GM18508 (cell line): ENCODE results near the gene PACSIN2.
"Not testable (repeated sequence)": the region's sequence is repeated elsewhere in the genome, so short reads cannot be mapped to it uniquely, and the experiment has no call there.

Experiments used
- ATAC-seq: cut with Tn5 transposase; IDR thresholded peaks from one replicate; pipeline ENCODE4 v1.9.1; 2021; ENCODE audit warnings: moderate number of reproducible peaks; ENCODE audit not compliant: insufficient read depth, unreplicated experiment

Gene PACSIN2, protein sequence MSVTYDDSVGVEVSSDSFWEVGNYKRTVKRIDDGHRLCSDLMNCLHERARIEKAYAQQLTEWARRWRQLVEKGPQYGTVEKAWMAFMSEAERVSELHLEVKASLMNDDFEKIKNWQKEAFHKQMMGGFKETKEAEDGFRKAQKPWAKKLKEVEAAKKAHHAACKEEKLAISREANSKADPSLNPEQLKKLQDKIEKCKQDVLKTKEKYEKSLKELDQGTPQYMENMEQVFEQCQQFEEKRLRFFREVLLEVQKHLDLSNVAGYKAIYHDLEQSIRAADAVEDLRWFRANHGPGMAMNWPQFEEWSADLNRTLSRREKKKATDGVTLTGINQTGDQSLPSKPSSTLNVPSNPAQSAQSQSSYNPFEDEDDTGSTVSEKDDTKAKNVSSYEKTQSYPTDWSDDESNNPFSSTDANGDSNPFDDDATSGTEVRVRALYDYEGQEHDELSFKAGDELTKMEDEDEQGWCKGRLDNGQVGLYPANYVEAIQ

DNA sequence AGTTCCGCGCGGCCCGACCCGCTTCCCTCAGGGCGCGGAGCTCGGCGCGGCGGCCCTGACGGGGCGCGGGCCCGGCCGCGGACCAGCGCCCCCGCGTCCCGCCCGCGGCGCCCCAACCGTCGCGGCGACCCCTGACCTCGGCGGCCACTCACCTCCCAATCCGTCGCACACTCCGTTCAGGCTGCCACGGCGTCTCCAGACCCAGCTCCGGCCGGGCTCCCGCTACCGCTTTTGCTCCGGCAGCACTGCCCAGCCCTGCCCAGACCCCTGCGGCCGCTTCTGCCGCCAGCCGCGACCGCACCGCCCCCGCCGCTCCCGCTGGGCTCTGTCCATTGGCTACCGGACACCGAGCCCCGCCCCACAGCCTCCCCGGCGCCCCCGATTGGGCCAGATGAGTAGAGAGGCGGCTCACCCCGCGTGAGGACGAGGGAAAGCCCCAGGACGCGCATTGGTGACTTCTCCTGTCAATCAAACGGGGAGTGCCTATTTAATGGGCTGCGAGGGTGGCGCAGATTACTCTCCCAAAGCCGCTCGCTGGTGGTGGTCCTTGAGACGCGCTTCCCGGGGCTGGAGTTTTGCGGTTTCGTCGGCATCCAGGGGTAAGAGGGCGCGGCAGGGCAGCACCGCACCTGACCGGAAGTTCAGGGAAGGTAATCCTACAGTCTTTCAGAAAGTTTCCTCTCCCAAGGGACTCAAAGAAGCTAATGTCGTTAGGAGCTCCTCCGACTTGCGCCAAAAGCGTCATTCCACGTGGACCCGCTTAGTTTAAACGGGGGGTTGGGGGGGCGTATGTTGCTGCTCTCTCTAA, at the start of gene PACSIN2:
TSS of gene PACSIN2 (minus strand) at position 281 of the 808 bp plus-strand sequence. CDS start 103,069 bp downstream, outside the sequence.
- ATAC-seq, result peak; percentile 75

DNA sequence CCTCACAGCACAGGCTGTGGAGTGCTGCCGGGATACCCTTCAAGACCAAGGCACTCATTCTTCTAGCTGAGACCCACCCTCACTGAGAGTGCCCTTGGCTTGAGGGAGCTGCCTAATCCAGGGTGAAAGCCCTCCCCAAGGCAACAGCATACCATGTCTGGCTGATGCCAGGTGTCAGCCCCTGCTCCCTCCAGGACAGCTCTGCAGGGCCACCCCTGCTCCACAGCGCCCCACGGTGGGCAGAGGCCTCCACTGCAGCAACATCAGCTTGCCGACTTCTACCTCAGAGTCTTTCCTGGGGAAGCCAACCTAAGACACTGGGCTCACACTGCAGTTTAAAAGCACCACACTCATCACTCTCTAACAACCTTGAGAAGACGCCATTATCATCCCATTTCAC, 45.2 kb upstream of the PACSIN2 start:
- ATAC-seq, result no peak

DNA sequence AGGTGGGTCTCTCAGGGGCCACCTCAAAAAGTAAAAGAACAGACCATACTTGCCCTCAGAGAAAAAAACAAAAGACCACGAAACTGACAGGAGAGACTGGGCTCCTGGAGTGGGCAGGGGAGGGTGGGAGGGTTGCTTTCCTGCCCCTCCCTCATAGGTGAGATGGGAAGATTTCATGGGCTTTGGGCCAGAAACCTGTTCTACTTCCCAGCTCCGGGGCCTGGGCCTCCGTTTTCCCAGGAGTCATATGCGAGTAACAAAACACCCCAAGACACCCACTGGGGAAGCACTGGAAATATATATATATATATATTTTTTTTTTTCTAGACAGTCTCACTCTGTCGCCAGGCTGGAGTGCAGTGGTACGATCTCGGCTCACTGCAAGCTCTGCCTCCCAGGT, 42.7 kb upstream of the PACSIN2 start:
- ATAC-seq, result no peak

DNA sequence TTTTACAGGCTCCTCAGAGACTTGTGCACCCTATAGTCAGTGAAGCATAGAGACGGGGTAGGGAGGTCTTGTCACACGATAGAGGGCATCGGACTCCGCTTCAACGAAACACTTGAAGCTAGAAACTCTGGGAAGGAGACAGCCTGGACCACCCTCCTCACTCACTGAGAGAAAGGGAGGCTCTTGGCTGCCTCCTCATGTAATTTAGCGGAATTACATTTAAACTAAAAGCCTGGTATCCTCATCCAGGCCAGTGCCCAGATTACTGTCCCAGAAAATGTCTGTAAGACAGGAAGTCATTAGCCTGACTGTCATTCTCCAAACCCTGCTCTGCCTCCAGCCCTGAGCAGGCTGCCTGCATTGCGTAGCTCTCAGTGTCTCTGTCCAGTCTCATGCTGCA, 38.2 kb upstream of the PACSIN2 start:
- ATAC-seq, result no peak

DNA sequence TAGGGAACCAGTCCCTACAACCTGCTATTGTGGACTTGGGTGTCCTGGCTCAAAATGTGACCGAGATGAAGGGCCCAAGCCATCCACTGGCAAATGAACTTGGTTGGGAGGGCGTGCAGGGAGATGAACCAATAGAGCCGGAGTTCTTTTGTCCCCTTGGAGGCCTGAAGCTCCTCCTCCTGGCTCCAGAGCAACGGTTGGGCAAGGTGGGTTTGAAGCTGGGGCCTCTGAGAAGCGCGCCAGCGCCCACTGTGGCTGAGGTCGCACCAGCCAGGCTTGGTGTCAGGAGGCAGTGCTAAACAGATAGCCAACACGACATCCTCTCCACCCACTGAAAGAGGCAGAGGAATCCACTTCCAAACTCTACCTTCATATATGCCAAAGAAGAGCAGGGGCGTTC, 36.0 kb upstream of the PACSIN2 start:
- ATAC-seq, result no peak

DNA sequence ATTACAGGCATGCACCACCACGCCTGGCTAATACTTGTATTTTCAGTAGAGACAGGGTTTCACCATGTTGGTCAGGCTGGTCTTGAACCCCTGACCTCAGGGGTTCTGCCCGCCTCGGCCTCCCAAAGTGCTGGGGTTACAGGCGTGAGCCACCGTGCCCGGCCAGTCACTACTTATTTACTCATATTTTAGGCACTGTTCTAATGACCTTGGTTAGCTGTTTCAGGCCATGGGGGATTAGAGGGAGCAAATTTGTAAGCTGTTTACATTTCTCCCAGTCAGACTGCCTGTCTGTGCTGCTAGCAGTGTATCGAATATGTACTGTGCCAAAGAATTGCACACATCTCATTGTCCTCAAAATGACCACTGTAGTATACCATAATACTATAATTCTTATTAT, 32.7 kb upstream of the PACSIN2 start:
- no peak for ATAC-seq

DNA sequence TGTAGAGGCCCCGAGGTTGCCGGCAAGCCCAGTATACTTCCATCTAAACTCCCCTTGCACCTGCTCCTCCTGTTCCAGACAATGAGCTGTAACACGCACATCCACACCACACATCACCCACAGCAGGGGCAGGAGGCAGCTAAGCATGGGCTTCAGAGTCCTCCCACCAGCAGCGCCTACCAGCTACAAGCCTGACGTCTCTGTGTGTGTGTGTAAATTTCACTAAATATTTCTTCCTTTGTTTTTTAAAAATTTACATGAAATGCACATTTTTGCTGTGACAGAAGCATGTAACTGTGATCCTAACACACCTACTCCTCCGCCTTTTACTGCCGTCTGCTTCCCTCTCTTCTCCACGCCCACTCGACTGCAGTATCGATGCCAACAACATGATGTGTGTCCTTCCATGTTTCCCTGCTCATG, 29.4 kb upstream of the PACSIN2 start:
- no peak for ATAC-seq

DNA sequence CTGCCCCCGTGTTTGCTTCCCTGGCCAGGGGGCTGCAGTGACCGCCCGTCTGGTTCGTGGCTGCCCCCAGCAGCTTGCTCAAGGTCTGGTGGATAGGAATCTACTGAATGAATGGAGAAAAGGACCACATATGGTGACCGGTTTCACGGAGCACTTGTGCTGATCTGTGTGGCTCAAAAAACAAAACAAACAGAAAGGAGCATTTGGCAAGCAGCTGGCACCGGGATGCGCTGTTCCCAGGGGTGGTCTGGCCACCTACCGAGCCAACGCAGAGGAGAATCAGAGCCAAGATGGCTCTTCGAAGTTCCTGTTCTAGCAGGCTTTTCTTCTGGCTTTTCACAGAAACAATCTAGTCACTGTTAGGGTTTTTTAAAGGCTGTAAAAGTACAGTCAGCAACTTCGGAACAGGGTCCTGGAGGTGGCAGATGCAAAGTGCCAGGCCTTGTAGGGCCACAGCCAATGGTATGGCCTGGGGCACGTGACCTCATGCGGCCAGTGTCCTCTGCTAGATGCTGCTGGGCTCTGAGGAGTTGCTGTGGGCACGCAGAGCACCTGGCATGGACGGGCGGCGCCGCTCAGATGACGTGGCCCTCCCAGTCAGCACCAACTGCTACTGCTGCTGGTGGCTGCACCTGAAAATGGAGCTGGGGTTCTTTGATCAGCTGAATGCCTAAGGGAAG, 27.3 kb upstream of the PACSIN2 start:
- no peak for ATAC-seq

DNA sequence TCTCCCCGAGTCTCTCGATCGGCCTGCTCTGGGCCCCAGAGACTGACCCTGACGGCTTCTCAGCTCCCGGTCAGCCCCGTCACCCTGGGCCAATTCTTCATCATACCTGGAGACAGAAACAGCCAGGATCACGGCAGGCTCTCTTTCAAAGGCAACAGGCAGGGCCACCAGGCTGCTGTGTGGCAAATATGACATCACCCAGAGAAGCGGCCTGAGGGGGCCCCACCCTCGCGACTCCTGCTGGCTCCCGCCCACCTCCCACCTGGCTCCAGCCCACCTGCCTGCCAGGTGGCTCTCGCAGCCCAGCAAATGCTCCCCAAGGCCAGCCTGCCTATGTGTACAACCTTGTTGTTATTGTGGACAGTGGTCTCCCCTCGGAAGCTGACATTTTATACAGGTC, 24.9 kb upstream of the PACSIN2 start:
- no peak for ATAC-seq

DNA sequence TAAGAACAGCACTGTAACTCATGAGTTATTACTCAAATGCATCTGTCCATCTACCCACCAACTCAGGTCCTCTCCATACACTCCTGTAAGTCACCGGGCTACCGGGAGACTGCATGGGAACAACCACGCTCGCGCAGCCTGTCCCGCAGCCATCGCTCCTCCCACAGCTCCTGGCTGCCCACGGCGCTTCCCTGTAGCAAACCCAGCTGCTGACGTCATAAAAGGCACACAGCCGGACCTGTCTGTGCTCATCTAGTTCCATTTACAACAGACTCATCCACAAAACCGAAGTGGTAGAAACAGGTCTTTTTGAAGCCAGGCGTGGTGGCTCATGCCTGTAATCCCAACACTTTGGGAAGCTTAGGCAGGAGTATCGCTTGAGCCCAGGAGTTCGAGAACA, 23.4 kb upstream of the PACSIN2 start:
- ATAC-seq, result no peak

DNA sequence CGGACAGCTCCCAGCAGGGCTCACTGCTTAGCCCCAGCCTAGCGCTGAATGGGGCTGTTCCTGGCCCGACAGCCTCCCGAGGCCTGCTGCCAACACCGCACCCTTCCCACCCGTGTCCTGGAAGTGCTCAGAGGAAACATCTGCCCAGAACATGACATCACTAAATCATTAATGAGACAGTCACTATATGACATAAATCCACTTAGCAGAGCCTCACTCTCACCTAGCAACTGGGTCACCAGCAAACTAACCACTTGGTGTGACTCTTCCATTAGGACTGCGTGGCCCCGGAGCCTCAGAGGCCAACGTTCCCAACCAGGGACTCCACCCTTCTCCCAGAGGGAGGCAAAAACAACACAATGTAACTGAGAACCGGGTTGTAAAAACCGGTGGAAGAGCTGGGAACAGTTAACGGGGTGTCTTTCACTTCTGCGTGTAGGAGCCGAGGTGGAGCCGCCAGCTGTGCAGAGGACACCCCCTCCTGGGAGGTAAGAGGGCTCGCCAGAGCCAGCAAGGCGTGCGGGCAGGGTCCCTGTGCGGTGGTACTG, 21.4 kb upstream of the PACSIN2 start:
- ATAC-seq, result no peak

DNA sequence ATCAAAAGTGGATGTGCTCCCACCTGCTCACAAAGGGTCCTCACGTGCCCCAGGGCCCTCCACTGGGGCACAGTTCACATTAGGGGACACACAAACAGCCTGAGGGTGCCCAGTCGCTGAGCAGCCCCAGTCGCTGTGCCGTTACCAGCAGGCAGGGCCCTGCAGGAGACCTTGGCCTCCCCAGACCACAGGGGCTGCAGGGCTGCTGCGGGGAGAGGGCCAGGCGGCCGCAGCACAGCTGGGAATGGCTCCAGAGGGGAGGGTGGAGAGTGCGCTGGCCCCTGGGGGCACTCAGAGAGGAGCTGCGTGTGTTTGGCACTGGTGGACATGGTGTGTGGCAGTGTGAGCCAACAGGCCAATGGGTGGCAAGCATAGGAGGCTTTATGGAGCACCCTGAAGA, 20.3 kb upstream of the PACSIN2 start:
- ATAC-seq, result no peak

DNA sequence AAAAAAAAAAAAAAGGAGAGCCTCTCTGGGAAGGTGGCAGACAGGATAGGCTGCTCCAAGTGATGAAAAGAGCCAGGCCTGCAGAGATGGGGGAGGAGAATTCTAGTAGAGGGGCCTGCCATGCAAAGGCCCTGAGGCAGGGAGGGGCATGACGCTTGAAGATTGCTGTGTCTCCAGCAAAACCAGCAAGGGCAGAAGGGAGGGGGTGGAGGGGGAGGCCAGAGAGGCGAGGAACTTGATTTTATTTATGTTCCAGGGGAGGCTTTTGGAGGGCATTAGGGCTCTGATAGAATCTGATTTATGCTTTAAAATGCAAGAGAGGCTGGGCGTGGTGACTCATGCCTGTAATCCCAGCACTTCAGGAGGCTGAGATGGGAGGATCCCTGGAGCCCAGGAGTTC, 16.7 kb upstream of the PACSIN2 start:
- no peak for ATAC-seq

DNA sequence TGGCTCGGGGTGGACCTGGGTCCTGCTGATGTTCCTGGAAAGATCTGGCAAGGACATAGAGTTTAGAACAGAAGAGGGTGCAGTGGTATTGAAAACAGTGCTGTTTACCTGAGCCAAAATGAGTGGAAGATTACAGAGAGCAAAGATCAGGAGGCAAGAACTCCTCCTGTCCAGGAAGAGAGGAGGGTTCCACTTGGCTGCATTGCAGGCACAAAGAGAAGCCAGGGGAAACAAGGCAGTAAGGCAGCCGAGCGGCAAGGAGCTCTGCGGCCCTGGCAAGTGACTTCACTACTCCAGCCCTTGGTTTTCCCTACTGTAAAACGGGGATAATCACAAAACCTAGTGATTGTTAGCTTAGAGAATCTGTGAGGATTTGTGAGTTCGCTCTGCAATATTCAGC, 3.7 kb upstream of the PACSIN2 start:
- ATAC-seq, result no peak

DNA sequence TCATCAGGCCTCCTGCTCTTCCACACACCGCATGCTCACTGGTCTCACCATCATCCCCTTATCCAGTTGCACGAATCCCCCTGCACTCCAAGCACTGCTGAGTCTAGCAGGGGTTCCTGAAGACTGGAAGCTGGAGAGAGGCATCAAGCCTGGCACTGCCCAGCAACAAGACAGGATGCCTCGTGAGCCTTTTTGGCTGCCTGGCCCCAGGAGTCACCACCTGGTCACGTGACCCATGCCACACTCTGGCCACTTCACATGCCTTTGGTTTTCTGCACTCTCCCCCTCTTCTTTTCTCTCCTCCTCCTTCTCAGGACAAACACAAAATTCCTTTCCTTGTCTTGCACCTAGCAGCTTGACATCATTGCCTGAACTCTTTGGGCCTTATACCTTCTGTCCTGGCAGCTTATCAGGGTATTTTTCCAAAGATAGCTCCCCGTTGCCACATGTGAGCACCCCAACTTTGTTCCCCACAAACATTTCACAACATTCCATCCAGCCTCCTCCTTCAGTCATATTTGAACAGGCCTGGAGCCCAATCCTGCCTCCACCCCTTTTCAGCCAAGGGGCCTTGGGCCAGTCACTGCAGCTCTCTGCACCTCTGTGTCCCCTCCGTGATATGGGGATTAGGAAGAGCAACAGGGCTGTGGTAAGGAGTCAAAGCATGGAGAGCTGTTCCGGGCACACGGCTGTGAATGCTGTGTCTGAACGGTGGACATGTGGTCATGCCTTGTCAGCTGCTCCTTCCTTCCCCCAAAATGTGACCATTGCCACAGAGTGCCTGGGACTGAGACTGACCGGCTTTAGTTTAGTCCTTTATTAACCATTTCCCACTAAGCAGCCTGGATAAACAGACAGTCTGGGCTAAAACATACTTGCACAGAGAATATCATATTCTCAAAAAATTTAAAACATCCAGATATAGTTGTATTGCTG, 2.8 kb upstream of the PACSIN2 start:
- ATAC-seq, result no peak

DNA sequence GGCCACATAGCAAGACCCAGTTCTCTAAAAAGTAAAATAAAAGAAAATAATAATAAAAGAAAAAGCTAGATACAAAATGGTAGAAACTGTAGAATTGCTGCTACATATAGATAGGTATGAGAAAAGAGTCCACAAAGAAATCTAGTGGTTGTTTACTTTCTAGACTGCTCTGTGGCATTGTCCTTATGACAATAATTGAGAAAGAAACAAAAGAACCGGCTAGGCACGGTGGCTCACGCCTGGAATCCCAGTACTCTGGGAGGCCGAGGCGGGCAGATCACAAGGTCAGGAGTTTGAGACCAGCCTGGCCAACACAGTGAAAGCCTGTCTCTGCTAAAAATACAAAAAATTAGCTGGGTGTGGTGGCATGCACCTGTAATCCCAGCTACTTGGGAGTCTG, 1.2 kb upstream of the PACSIN2 start:
- not testable (repeated sequence) for ATAC-seq

DNA sequence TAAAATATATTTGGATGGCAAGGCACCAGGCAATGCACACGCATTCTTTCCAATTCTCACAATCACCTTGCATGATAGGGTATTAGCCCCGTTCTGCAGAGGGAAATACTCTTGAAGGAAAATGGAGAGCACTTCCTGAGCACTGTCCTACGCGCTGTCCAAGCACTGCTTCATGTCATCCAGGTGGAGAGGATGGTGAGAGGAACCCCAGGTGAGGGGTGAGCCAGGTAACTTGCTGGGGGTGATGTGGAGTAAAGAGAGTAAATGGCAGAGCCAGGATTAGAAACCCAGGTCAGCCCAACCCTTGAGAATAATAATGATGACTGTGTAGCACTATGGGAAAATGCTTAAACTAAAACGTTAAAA, 711 bp upstream of the PACSIN2 start:
- ATAC-seq, result no peak

DNA sequence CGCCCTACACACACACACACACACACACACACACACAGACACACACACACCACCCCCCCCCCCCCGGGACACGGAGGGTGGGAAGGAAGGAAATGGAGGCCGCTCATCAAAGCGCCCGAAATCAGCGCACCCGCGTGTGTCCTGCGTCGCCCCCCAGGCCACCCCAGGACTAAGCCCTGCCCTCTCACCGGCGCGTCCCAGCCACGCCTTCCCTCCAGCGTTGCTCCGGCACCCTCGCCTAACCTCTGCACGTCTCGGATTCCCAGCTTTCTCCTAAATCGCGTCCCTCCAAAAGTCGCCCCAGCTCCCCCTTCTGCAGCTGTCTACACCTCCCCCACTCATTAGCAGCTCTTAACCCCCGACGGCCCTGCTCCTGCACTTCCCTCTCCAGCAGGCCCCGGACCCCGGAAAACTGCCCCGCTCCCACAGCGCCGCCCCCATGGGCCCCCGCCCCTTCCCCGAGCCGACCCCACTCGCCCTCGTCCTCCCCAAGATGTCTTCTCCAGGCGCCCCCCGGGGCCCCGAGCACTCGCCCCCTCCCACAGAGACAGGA, 557 bp downstream of the PACSIN2 start:
- ATAC-seq, result no peak
